ENCODE results near the gene SIPA1L3. TPM values are rescaled to one million over a fixed set of nuclear protein-coding genes. Genes with fewer than 3 reads are reported as not detected.
"Not testable (repeated sequence)": the region's sequence is repeated elsewhere in the genome, so short reads cannot be mapped to it uniquely, and the experiment has no call there.

Gene SIPA1L3
- total RNA-seq, 1 donor from 2014 or later = 29.6 TPM

DNA sequence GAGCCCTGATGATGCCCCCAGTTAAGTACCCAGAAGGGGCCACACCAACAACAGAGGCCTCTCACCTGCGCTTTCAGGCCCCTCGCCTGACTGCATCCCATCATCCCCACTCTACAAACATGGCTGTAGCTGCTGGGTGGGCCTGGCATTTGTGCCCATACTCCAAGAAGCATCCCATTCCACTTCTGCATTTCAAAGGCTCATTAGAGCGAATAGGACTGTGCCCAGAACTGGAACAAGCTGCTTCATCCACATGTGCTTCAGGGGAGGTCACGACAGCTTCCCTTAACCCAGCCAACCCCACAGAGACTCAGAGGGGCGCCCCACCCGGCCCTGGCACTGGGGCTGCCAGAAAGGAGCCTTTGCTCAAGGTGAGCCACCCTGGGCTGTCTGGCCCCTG is 156.9 kb downstream of the SIPA1L3 start:
- Mint-ChIP-seq H3K4me3 (ENCODE audit: unreplicated experiment) (no peak overlapping the region), H3K27me3 (ENCODE audit: unreplicated experiment) (peaks cover 2% of the 10 kb centered on the region), H3K36me3 (ENCODE audit: low read depth, unreplicated experiment) (peaks cover 5% of the 10 kb centered on the region), H3K27ac (ENCODE audit: unreplicated experiment) (no peak overlapping the region), H3K4me1 (ENCODE audit: unreplicated experiment) (peaks cover 3% of the 10 kb centered on the region), H3K9me3 (ENCODE audit: unreplicated experiment) (no peaks in the 10 kb centered on the region)
- TF ChIP-seq, protein P1, sequence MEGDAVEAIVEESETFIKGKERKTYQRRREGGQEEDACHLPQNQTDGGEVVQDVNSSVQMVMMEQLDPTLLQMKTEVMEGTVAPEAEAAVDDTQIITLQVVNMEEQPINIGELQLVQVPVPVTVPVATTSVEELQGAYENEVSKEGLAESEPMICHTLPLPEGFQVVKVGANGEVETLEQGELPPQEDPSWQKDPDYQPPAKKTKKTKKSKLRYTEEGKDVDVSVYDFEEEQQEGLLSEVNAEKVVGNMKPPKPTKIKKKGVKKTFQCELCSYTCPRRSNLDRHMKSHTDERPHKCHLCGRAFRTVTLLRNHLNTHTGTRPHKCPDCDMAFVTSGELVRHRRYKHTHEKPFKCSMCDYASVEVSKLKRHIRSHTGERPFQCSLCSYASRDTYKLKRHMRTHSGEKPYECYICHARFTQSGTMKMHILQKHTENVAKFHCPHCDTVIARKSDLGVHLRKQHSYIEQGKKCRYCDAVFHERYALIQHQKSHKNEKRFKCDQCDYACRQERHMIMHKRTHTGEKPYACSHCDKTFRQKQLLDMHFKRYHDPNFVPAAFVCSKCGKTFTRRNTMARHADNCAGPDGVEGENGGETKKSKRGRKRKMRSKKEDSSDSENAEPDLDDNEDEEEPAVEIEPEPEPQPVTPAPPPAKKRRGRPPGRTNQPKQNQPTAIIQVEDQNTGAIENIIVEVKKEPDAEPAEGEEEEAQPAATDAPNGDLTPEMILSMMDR (IDR thresholded peaks at IDR 0.05; ENCODE audit: unreplicated experiment) = no peak
- no peak for DNase-seq (ENCODE audit: low spot score)

DNA sequence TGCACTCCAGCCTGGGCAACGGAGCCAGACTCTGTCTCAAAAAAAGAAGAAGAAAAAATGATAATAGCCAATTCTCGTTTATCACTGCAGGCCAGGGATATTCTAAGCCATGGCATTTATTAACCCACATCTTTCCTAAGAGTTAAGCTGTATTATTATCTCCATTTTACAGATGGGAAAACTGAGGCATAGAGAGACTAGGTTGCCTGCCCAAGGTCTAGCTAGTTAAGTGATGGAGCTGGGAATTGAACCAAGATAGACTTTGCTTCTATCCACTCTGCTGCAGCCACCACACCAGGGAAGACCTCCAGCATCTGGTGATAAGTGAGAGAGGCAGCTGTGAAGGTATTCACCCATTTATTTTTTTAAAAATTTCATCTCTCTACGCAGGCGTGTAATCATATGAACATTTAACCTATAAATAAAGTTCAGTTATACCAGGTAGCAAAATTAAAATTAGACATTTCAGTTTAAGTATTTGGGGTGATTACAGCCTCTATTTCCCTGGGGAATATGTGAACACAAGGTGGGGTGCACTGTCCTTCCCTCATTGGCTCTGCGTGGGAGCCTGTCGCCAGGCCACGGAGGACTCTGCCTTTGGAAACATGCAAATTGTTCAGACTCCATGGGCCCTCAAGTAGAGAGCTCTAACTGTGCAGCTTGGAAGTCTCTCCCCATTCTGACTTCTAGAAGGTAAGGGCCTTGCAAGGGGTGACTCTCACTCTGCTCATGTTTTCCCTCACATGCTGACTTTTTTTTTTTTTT is 157.8 kb downstream of the SIPA1L3 start:
- Mint-ChIP-seq H3K27me3 (ENCODE audit: unreplicated experiment) (peaks cover 2% of the 10 kb centered on the region), H3K4me1 (ENCODE audit: unreplicated experiment) (peaks cover under 1% of the 10 kb centered on the region), H3K36me3 (ENCODE audit: low read depth, unreplicated experiment) (peaks cover 5% of the 10 kb centered on the region), H3K27ac (ENCODE audit: unreplicated experiment) (no peak overlapping the region), H3K4me3 (ENCODE audit: unreplicated experiment) (no peak overlapping the region), H3K9me3 (ENCODE audit: unreplicated experiment) (no peaks in the 10 kb centered on the region)
- TF ChIP-seq, protein P1 (IDR thresholded peaks at IDR 0.05; ENCODE audit: unreplicated experiment) = no peak
- DNase-seq (ENCODE audit: low spot score) = no peak

DNA sequence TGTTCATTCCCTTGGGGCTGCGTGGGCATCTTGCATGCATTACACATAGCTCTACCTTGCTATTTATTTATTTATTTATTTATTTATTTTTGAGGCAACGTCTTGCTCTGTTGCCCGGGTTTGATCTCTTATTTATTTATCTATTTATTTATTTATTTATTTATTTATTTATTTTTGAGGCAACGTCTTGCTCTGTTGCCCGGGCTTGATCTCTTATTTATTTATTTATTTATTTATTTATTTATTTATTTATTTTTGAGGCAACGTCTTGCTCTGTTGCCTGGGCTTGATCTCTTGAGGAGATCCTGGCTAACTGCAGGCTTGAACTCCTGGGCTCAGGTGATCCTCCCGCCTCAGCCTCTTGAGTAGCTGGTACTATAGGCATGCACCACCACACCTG is 158.8 kb downstream of the SIPA1L3 start:
- H3K36me3 Mint-ChIP-seq (ENCODE audit: low read depth, unreplicated experiment) = peaks cover 12% of the 10 kb centered on the region
- H3K4me3 Mint-ChIP-seq (ENCODE audit: unreplicated experiment); H3K4me1 Mint-ChIP-seq (ENCODE audit: unreplicated experiment); H3K9me3 Mint-ChIP-seq (ENCODE audit: unreplicated experiment); H3K27me3 Mint-ChIP-seq (ENCODE audit: unreplicated experiment); H3K27ac Mint-ChIP-seq (ENCODE audit: unreplicated experiment); DNase-seq (ENCODE audit: low spot score): not testable (repeated sequence)

DNA sequence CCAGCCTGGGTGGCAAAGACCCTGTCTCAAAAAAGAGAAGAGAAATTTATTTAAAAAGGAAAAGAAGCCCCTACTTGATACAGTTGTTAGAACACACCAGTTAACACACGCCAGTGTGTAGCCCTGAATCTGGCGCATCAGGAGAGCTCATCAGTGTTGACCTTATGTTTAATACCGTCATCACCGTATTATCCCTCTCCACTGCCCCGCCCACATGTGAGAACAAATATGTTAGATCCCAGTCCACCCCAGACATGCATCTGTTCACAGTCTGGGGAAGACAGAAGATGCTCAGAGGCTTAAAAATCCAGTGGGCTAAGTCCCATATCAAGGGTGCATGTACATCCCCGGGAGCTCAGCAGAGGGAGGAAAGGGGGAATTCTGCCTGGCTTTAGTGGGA is 161.8 kb downstream of the SIPA1L3 start:
- peaks cover 12% of the 10 kb centered on the region for H3K36me3 Mint-ChIP-seq (ENCODE audit: low read depth, unreplicated experiment)
- DNase-seq (ENCODE audit: low spot score) = no peak
- TF ChIP-seq, protein P1 (IDR thresholded peaks at IDR 0.05; ENCODE audit: unreplicated experiment) = no peak
- no peak overlapping the region for H3K4me3 Mint-ChIP-seq (ENCODE audit: unreplicated experiment)
- H3K9me3 Mint-ChIP-seq (ENCODE audit: unreplicated experiment) = no peaks in the 10 kb centered on the region
- H3K4me1 Mint-ChIP-seq (ENCODE audit: unreplicated experiment) = no peaks in the 10 kb centered on the region
- H3K27me3 Mint-ChIP-seq (ENCODE audit: unreplicated experiment) = peaks cover 13% of the 10 kb centered on the region
- H3K27ac Mint-ChIP-seq (ENCODE audit: unreplicated experiment) = no peak overlapping the region

DNA sequence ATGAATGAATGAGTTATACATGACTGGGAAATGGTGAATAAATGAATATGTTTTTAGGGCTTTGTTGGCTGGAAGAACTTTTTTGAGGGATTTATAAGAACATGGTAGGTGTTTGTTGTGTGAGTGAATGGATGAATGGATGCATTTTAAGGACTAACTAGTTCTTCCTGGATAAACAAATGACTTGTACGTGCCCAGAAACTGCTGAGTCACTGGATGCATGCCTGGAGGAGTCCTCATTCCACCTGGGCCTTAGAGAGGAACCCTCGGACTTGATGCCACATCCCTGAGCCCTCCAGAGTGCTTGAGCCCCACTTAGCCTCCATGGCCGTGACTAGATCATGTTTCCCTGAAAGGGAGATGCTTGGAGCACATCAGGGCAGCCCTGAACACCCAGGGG is 163.6 kb downstream of the SIPA1L3 start:
- TF ChIP-seq, protein P1 (IDR thresholded peaks at IDR 0.05; ENCODE audit: unreplicated experiment) = no peak
- Mint-ChIP-seq H3K4me3 (ENCODE audit: unreplicated experiment) (no peak overlapping the region), H3K4me1 (ENCODE audit: unreplicated experiment) (no peaks in the 10 kb centered on the region), H3K27ac (ENCODE audit: unreplicated experiment) (peak overlapping the region; percentile 20), H3K27me3 (ENCODE audit: unreplicated experiment) (peaks cover 15% of the 10 kb centered on the region), H3K36me3 (ENCODE audit: low read depth, unreplicated experiment) (peaks cover 12% of the 10 kb centered on the region), H3K9me3 (ENCODE audit: unreplicated experiment) (no peaks in the 10 kb centered on the region)
- no peak for DNase-seq (ENCODE audit: low spot score)

DNA sequence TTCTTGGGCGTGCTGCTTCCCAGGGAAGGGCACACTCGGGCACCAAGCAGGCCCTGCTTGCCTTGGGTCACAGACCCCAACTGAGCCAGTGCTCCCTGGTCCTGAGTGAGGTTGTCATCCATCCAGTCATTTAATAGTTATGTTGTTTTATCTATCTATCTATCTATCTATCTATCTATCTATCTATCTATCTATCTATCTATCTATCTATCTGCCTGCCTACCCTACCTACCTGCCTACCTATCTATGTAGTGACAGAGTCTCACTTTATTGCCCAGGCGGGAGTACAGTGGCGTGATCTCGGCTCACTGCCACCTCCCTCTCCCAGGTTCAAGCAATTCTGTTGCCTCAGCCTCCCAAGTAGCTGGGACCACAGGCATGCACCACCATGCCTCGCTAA is 164.0 kb downstream of the SIPA1L3 start:
- not testable (repeated sequence) for H3K27ac Mint-ChIP-seq (ENCODE audit: unreplicated experiment); DNase-seq (ENCODE audit: low spot score); H3K4me3 Mint-ChIP-seq (ENCODE audit: unreplicated experiment); H3K4me1 Mint-ChIP-seq (ENCODE audit: unreplicated experiment); H3K9me3 Mint-ChIP-seq (ENCODE audit: unreplicated experiment)
- peaks cover 15% of the 10 kb centered on the region for H3K27me3 Mint-ChIP-seq (ENCODE audit: unreplicated experiment)
- H3K36me3 Mint-ChIP-seq (ENCODE audit: low read depth, unreplicated experiment) = peaks cover 12% of the 10 kb centered on the region

Data from endothelial cell (in vitro differentiated cells).